Activated naive CD4-positive, alpha-beta T cell treated with anti-CD3 and anti-CD28 coated beads, Interleukin-2, amount 10 ng/mL, durations not matched to agents 7 days and 5 days (primary cell): ENCODE measurements around the gene SSC5D.

Experiments used
- CTCF ChIA-PET: fragments of 350-600 bp; sonication (Branson Sonifier 250); formaldehyde crosslinking; loops from one replicate; lab custom pipeline; 2021; ENCODE audit warnings: antibody characterized with exemption; lab: Charles Lee
- DNase-seq: peaks from one replicate; pipeline ENCODE4 v3.0.0-alpha.2; 2020
- H3K27ac Mint-ChIP-seq: one replicate; pipeline ENCODE4 v1.8.0; 2021; ENCODE audit warnings: mild to moderate bottlenecking, moderate library complexity, mixed read lengths
- H3K27me3 Mint-ChIP-seq: one replicate; pipeline ENCODE4 v1.8.0; 2021; ENCODE audit warnings: mild to moderate bottlenecking, mixed read lengths
- H3K36me3 Mint-ChIP-seq: one replicate; pipeline ENCODE4 v1.8.0; 2021; ENCODE audit warnings: mixed read lengths
- H3K4me1 Mint-ChIP-seq: one replicate; pipeline ENCODE4 v1.8.0; 2021; ENCODE audit warnings: mixed read lengths
- H3K4me3 Mint-ChIP-seq: one replicate; pipeline ENCODE4 v1.8.0; 2021; ENCODE audit warnings: mild to moderate bottlenecking, moderate library complexity, mixed read lengths
- H3K9me3 Mint-ChIP-seq: one replicate; pipeline ENCODE4 v1.8.0; 2021; ENCODE audit warnings: mixed read lengths

Gene SSC5D

DNA sequence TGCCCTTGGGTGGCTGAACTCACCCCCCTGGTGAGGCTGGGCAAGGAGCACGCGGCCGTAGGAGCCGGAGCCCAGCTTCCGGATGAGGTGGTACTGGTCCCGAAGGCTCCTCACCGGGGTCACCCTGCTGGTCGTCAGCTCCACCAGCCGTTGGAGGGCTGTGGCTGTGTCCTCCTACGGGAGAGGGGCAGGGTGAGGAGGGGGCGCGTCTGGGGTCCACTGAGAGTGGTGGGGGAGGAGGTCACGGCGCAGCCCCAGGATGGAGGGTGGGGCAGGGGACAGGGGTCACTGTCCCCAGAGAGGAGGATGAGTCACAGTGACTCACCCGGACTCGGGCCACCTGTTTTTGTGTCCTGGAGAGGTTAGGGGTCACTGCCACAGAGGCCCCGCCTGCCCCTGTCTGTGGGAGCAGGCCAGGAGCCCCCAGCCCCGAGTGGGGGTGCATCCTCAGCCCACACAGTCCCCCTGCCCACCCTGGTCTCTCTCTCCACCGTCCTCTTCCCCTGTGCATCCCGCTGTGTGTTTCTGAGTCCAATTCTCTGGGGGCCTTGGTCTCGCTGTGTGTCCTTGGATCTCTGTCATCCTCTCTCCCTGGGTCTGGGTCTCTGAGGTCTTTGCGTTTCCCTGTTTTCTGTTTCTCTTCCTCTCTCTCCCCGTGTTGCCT lies 56.7 kb downstream of the SSC5D start:
- no peaks in the 10 kb centered on the region for H3K4me1 Mint-ChIP-seq
- DNase-seq = no peak
- H3K36me3 Mint-ChIP-seq = no peaks in the 10 kb centered on the region
- CTCF ChIA-PET = no interaction called here
- H3K27me3 Mint-ChIP-seq = peaks cover 27% of the 10 kb centered on the region
- no peak overlapping the region for H3K27ac Mint-ChIP-seq
- H3K4me3 Mint-ChIP-seq = no peak overlapping the region
- H3K9me3 Mint-ChIP-seq = no peaks in the 10 kb centered on the region

GRCh38 chr19:55545443-55545842 lies 57.2 kb downstream of the SSC5D start, which contains the start of gene SBK3:
SBK3 (minus strand) TSS chr19:55545543; CDS start chr19:55545543, 0 bp downstream.
- Mint-ChIP-seq H3K27me3 (peaks cover 31% of the 10 kb centered on the region), H3K4me1 (no peaks in the 10 kb centered on the region), H3K4me3 (no peak within 1 kb of the TSS), H3K9me3 (no peaks in the 10 kb centered on the region), H3K27ac (no peak within 1 kb of the TSS), H3K36me3 (no peaks in the 10 kb centered on the region)
- DNase-seq = no peak
- CTCF ChIA-PET = no interaction called here

GRCh38 chr19:55546011-55546410 lies 57.8 kb downstream of the SSC5D start:
- CTCF ChIA-PET = no interaction called here
- Mint-ChIP-seq H3K9me3 (no peaks in the 10 kb centered on the region), H3K4me1 (no peaks in the 10 kb centered on the region), H3K27ac (no peak overlapping the region), H3K4me3 (no peak overlapping the region), H3K27me3 (peaks cover 31% of the 10 kb centered on the region), H3K36me3 (no peaks in the 10 kb centered on the region)
- no peak for DNase-seq

- H3K27me3 Mint-ChIP-seq = peaks cover 31% of the 10 kb centered on the region
- no peak for DNase-seq
- CTCF ChIA-PET = interaction anchor here (1.0 kb wide), 1 partner anchor 14 kb away, joined by 3 read pairs; no protein-coding TSS in a partner anchor
- H3K4me3 Mint-ChIP-seq = no peak overlapping the region
- H3K9me3 Mint-ChIP-seq = no peaks in the 10 kb centered on the region
- H3K27ac Mint-ChIP-seq = no peak overlapping the region
- no peaks in the 10 kb centered on the region for H3K4me1 Mint-ChIP-seq
- no peaks in the 10 kb centered on the region for H3K36me3 Mint-ChIP-seq
Observed at GRCh38 chr19:55546822-55547614, 58.8 kb downstream of the SSC5D start.

GRCh38 chr19:55549500-55550320 lies 61.5 kb downstream of the SSC5D start:
- Mint-ChIP-seq H3K36me3 (no peaks in the 10 kb centered on the region), H3K4me1 (no peaks in the 10 kb centered on the region), H3K9me3 (no peaks in the 10 kb centered on the region), H3K27me3 (peaks cover 36% of the 10 kb centered on the region), H3K4me3 (no peak overlapping the region), H3K27ac (no peak overlapping the region)
- DNase-seq = no peak
- CTCF ChIA-PET = no interaction called here

- Mint-ChIP-seq H3K4me1 (no peaks in the 10 kb centered on the region), H3K4me3 (no peak overlapping the region), H3K9me3 (no peaks in the 10 kb centered on the region), H3K27me3 (peaks cover 36% of the 10 kb centered on the region), H3K36me3 (no peaks in the 10 kb centered on the region), H3K27ac (no peak overlapping the region)
- CTCF ChIA-PET = no interaction called here
- DNase-seq = no peak
Observed at GRCh38 chr19:55550321-55550650, 62.0 kb downstream of the SSC5D start.

GRCh38 chr19:55552206-55552605 lies 64.0 kb downstream of the SSC5D start:
- Mint-ChIP-seq H3K4me1 (no peaks in the 10 kb centered on the region), H3K4me3 (no peak overlapping the region), H3K36me3 (no peaks in the 10 kb centered on the region), H3K9me3 (no peaks in the 10 kb centered on the region), H3K27ac (no peak overlapping the region), H3K27me3 (peaks cover 21% of the 10 kb centered on the region)
- no peak for DNase-seq
- CTCF ChIA-PET = interaction anchor here (0.5 to 0.7 kb wide), 2 partner anchors 80 to 411 kb away, joined by 3 read pairs; no protein-coding TSS in a partner anchor

- H3K4me1 Mint-ChIP-seq = no peaks in the 10 kb centered on the region
- H3K27ac Mint-ChIP-seq = no peak overlapping the region
- H3K9me3 Mint-ChIP-seq = no peaks in the 10 kb centered on the region
- no peak overlapping the region for H3K4me3 Mint-ChIP-seq
- H3K27me3 Mint-ChIP-seq = peaks cover 17% of the 10 kb centered on the region
- H3K36me3 Mint-ChIP-seq = no peaks in the 10 kb centered on the region
- DNase-seq = no peak
- CTCF ChIA-PET = interaction anchor here (0.5 kb wide), 1 partner anchor 411 kb away, joined by 3 read pairs; no protein-coding TSS in a partner anchor
Observed at GRCh38 chr19:55552620-55553019, 64.4 kb downstream of the SSC5D start.

DNA sequence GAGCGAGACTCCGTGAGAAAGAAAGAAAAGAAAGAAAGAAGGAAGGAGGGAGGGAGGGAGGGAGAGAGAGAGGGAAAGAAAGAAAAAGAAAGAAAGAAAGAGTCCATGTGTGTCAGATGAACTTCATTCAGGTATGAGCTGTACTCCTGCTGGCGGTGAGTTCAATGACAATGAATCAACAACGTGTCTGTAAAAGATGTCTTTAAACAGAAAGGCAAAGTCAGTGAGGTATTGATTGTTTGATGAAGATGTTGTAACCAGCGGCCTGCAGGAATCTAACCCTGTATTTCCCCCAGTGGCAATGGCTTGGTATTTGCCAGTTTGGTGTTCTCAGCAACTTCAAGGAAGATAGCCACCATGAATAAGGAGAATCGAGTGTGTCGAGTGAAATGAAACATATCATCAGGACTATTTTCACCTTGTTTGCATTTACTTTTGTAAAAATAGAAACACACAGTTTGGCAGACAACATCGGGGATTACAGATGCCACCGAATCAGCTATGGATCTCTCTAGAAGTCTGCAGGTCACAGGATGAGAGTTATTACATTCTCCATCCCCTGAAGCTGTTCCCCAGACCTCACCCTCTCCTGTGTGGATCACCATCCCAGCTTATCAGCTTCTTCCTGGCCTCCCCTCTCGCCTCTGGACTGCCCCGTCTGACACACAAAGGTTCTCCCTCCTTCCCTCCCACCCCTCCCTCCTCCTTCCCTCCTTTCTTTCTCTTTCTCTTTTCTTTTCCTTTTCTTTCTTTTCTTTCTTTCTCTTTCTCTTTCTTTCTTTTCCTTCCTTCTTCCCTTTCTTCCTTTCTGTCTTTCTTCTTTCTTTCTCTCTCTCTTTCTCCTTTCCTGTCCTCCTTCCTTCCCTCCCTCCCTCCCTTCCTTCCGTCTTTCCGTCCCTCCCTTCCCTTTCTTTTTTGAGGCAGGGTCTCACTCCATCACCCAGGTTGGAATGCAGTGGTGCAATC lies 65.3 kb downstream of the SSC5D start:
- CTCF ChIA-PET = interaction anchor here (1.1 kb wide), 1 partner anchor 52 kb away, joined by 3 read pairs; the partner anchor contains the start of gene ZNF865
- Mint-ChIP-seq H3K27ac (no peak overlapping the region), H3K36me3 (no peaks in the 10 kb centered on the region), H3K27me3 (peaks cover 13% of the 10 kb centered on the region), H3K4me1 (no peaks in the 10 kb centered on the region), H3K9me3 (no peaks in the 10 kb centered on the region), H3K4me3 (no peak overlapping the region)
- DNase-seq = no peak

GRCh38 chr19:55554302-55554701 lies 66.1 kb downstream of the SSC5D start:
- Mint-ChIP-seq H3K27me3 (peaks cover 13% of the 10 kb centered on the region), H3K36me3 (no peaks in the 10 kb centered on the region), H3K4me1 (no peaks in the 10 kb centered on the region), H3K27ac (no peak overlapping the region), H3K4me3 (no peak overlapping the region), H3K9me3 (no peaks in the 10 kb centered on the region)
- CTCF ChIA-PET = interaction anchor here (0.6 to 1.1 kb wide), 2 partner anchors 52 to 137 kb away, joined by 3 to 4 read pairs; partner anchors contain the start of gene ZNF865
- DNase-seq = no peak

- H3K4me1 Mint-ChIP-seq = no peaks in the 10 kb centered on the region
- H3K36me3 Mint-ChIP-seq = no peaks in the 10 kb centered on the region
- no peak overlapping the region for H3K27ac Mint-ChIP-seq
- H3K27me3 Mint-ChIP-seq = peaks cover 13% of the 10 kb centered on the region
- no peak overlapping the region for H3K4me3 Mint-ChIP-seq
- H3K9me3 Mint-ChIP-seq = no peaks in the 10 kb centered on the region
- CTCF ChIA-PET = interaction anchor here (0.6 to 1.1 kb wide), 2 partner anchors 51 to 138 kb away, joined by 3 to 4 read pairs; partner anchors contain the start of gene ZNF865
- DNase-seq = no peak
Observed at GRCh38 chr19:55554741-55555152, 66.5 kb downstream of the SSC5D start.

DNA sequence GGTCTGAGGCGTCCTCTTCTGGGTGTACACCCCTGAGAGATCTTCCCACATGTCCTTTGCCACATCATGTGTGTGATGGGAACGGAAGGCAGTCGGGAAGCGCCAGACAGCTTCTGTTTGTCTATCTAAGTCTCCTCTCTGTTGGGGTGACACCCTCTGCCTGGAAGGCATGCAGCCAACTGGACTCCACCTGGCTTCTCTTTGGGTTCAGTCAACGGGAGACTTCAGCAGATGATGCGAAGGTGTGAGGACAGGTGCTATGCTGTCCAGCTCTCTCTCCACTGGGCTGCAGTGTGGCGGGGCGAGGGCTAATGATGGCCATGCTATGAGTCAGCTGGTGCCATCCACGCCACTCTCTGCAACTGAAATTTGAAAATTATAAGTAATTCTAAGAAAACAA lies 71.4 kb downstream of the SSC5D start:
- no peaks in the 10 kb centered on the region for H3K36me3 Mint-ChIP-seq
- CTCF ChIA-PET = no interaction called here
- no peak for DNase-seq
- H3K27ac Mint-ChIP-seq = no peak overlapping the region
- H3K9me3 Mint-ChIP-seq = no peaks in the 10 kb centered on the region
- H3K4me3 Mint-ChIP-seq = no peak overlapping the region
- peaks cover 14% of the 10 kb centered on the region for H3K27me3 Mint-ChIP-seq
- no peaks in the 10 kb centered on the region for H3K4me1 Mint-ChIP-seq

- H3K4me1 Mint-ChIP-seq = no peaks in the 10 kb centered on the region
Observed at GRCh38 chr19:55563261-55563690, 75.0 kb downstream of the SSC5D start.

More at GRCh38 chr19:55563261-55563690, 75.0 kb downstream of the SSC5D start:
- CTCF ChIA-PET = no interaction called here
- Mint-ChIP-seq H3K4me3 (no peak overlapping the region), H3K27me3 (peaks cover 25% of the 10 kb centered on the region), H3K36me3 (no peaks in the 10 kb centered on the region), H3K27ac (no peak overlapping the region), H3K9me3 (no peaks in the 10 kb centered on the region)
- no peak for DNase-seq
